ENCODE measurements around the gene MOB3A. TPM values are rescaled to one million over a fixed set of nuclear protein-coding genes. Genes with fewer than 3 reads are reported as not detected.

The MOB3A gene
- total RNA-seq, 1 donor from 2014 or later = 28.1 TPM

GRCh38 chr19:2058570-2059421 lies 37.3 kb downstream of the MOB3A start:
- no peak for ATAC-seq

GRCh38 chr19:2057484-2058469 lies 38.3 kb downstream of the MOB3A start:
- ATAC-seq = no peak

DNA sequence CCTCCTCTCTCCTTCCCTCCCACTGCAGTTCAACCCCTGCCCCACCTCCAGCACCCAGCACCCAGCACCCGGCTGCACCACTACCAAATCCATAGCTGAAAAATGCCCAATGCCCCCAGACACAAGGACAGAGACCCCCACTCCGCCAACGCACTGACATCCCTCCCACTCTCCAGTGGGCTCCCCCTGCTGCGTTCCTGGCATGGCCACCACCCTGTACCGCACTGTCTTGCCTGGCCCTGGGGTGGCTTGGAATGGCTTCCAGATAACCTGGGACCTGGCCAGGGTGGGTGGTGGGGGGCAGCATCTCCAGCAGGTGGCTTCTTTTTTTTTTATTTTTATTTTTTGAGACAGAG lies 39.3 kb downstream of the MOB3A start:
- no peak for ATAC-seq

- ATAC-seq = no peak
These were observed 39.9 kb downstream of the MOB3A start for GRCh38 chr19:2055931-2056836.

GRCh38 chr19:2054763-2055162 lies 41.4 kb downstream of the MOB3A start:
- peak; percentile 5 for ATAC-seq

GRCh38 chr19:2053601-2054389 lies 42.3 kb downstream of the MOB3A start:
- ATAC-seq = no peak

DNA sequence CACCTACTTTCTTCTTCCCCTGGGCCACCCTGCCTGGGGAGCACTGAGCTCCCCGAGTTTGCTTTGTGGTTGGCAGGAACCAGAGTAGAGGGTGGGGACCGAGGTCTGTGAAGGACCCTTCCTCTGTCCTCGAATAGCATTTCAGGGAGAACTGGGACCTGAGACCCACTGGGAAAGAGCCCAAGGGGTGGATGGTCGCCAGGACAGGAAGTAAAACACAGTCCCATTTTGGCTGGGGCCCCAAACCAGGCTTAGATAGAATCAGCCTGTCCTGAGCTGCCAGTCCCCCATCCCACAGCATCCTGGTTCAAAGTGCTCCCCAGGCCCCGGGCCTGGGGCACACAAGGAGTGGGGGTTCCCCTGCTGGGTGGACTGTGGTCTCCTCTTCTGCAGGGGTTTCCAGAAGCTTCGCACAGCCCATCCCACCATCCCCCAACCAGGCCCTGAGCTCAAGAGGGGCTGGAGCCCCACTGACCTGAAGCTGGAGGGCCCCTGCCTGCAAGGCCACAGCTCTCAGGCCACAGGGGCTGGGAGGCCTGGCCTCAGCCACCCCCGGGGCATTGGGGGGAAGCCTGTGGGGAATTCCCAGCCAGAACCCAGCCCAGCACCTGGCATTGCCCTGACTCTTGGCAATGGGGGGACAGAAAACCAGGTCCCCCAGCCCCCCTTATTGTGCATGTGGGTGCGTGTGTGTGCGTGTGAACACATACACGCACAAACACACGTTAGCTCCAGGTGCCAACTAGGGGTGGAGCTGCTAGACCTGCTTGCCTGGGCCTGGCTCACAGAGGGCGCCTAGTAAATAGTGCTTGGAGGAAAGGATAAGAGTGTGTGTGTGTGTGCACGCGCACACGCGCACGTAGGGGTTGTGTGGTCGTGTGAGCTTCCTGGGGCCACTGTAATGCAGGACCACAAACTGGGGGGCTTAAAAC lies 44.1 kb downstream of the MOB3A start:
- peak; percentile 27 for ATAC-seq

DNA sequence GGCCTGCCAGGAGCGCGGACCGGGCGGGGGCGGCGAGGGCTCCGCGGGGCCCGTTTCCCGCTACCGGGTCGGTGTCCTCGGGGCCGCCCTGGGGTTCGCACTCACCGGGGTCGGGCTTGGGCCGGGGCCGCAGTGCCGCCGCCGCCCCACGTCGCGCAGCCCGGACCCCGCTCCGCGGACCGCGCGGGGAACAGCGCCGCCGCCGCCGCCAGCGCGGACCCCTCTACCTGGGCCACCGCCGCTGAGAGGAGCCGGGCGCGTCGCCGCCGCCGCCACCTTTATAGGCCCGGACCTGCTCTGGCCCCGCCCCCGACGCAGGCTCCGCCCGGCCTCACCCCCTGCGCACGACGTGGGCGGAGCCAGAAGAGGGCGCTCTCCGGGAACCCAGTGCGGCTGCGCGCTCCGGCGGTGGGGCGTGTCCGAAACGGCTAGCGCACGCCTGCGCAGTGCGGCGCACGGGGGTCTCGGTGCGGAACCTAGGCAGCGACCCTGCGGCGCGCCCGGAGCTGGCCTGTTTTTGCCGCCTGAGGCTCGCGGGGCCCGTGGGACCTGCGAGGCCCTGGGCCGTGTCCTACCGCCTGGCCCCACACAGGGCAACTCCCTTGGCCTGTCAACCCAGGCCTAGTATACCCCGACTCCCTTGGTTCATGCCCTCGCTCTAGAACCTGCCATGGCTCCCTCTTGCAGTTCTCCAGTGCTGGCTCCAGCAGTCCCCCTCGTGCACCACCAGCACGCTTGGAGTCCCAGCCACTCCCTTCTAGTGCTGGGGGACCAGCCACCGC lies 44.9 kb downstream of the MOB3A start, which contains the start of gene MKNK2:
MKNK2 (minus strand) TSS at position 254 of the 782 bp plus-strand sequence. CDS start 393 bp downstream, outside the sequence.
- peak; percentile 74 for ATAC-seq

GRCh38 chr19:2050349-2050990 lies 45.7 kb downstream of the MOB3A start:
- peak; percentile 1 for ATAC-seq

DNA sequence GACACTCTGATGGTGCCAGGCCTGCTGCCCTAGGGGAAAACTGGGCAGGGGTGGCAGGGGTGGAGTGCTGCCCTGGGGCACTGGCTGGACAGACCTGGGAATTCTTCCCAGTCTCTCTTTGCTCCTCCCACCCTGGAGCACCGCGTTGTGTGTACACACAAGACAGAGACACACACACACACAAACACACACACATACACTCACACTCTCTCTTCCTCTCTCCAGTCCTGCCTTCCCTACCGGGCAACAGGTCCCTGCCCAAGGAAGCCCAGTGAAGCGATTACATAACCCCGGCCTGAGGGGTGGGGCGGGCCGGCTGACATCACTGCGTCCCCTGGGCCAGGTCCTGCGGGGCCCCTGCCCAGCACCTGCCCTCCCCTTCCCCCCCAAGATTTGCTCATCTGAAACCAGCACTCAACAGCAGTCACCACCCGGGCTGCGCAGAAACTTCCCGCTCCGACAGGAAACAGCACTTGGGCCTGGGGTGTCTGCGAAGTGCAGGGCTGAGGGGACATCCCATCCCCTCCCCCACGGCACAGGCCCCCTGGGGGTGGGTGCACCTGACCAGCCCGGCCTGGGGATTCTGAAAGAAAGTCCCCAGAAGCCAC lies 46.3 kb downstream of the MOB3A start:
- ATAC-seq = peak; percentile 43

DNA sequence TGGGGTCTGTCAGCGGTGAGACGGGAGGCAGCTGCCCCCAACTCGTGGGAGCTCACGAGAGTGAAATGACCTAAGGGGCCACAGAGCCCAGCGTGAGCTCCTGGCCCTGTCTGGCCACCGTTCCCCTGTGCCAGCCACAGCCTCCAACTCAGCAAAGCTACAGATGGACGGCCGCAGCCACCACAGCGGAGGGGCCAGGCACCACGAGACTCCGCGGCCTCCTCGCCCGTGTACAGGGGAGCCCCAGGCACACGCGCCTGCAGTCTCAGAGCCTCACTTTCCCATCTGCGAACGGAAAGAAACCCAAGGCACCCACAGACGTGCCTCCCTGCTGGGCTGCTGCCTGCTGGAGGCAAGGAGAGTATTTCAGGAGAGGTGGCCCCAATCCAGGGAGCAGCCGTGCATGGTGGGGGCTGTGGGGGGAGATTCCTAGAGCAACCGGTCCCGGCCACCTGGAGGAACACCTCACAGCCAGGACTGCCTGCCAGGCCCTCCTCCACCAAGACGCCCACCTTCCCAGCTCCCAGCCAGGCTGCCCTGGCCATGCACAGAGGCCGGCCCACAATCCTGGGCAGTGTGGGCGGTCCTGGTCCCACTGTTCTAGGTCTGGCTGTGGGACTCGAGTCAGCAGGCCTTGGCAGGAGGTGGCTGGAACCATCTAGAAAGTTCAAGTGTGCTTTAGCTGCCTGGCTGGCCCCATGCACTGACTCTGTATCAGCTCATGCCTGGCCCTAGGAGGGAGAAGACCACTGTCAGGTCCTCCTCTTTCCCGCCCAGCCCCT lies 47.0 kb downstream of the MOB3A start:
- no peak for ATAC-seq

DNA sequence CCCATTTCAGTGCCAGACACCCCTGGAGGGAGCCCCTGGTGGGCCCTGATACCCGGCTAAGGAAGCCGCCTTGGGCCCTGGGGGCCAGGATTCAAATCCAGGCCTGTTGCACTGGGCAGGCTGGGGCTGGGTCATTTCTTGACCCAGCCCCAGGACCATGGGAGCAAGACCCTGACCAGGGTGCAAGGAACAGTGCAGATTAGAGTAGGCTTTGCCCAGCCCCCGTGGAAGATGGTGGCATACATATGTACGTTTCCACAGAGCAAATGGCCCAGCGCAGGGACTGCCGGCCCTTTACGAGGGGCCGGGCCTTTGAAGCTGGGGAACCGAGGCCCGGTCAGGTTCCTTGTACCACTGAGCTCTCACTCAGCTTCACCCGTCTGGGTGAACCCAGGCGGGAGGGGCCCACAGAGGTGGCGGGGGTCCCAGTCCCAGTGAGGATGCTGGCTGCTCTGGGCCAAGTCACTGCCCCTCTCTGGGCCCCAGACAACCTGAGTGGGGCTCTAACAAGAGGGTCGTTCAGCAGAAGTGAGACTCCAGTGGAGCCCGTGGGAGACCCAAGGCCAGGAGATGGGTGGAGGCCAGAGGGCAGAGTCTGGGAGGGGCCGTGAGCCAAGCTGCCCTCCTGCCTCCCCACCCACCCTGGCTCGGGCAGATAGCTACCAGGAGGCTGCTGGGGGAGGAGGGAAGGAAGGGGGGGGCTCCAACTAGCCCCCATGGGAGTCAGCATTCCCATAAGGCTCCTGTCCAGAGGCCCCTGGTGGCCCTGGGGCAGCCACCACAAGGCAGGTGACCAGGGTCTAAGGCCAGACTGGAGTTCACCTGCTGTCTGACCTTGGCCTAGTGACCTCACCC lies 47.8 kb downstream of the MOB3A start:
- ATAC-seq = no peak

- ATAC-seq = no peak
These were observed 48.5 kb downstream of the MOB3A start for GRCh38 chr19:2047449-2048103.

- ATAC-seq = no peak
These were observed 49.1 kb downstream of the MOB3A start for GRCh38 chr19:2047076-2047448.

- no peak for ATAC-seq
These were observed 49.8 kb downstream of the MOB3A start for GRCh38 chr19:2046046-2046907.
